Myocyte (in vitro differentiated cells): ENCODE data around the gene ZNF552. TPM values are rescaled to one million over a fixed set of nuclear protein-coding genes. Genes with fewer than 3 reads are reported as not detected.
"Not testable (repeated sequence)": the region's sequence is repeated elsewhere in the genome, so short reads cannot be mapped to it uniquely, and the experiment has no call there.

Source experiments
- DNase-seq: peaks from one replicate; pipeline ENCODE4 v3.0.0-alpha.2; 2012; ENCODE audit warnings: low read depth
- total RNA-seq: library from RNA; depleted of rRNA; stranded (reverse); fragments of >200 nt; gene quantifications from 2 replicates; pipeline ENCODE4 v1.2.3, GENCODE V29; 2014

The ZNF552 gene
- total RNA-seq, 1 donor from 2014 or later: 2.0 TPM

GRCh38 chr19:57819475-57820148, 4.9 kb upstream of the ZNF552 start:
- DNase-seq: peak; percentile 90

DNA sequence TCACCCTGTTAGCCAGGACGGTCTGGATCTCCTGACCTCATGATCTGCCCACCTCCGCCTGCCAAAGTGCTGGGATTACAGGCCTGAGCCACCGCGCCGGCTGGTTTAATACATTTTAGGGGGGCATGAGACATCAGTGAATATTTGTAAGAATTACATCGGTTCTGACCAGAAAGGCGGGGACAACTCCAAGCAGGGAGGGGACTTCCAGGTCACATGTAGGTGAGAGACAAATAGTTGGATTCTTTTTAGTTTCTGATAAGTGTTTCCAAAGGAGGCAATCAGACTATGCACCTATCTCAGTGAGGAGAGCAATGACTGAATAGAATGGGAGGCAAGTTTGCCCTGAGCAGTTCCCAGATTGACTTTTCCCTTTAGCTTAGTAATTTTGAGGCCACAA, 3.7 kb upstream of the ZNF552 start:
- DNase-seq: no peak

DNA sequence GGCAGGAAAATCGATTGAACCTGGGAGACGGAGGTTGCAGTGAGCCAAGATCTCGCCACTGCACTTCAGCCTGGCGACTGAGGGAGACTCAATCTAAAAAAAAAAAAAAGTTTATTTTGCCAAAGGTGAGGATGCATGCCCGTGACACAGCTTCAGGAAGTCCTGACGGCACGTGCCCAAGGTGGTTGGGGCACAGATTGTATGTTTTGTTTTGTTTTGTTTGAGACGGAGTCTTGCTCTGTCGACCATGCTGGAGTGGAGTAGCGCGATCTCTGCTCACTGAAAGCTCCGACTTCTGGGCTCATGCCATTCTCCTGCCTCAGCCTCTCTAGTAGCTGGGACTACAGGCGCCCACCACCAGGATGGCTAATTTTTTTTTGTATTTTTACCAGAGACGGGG, 3.3 kb upstream of the ZNF552 start:
- no peak for DNase-seq

- no peak for DNase-seq
Measured at GRCh38 chr19:57816652-57817051, 1.9 kb upstream of the ZNF552 start.

GRCh38 chr19:57815247-57816075, 748 bp upstream of the ZNF552 start:
- DNase-seq: no peak

DNA sequence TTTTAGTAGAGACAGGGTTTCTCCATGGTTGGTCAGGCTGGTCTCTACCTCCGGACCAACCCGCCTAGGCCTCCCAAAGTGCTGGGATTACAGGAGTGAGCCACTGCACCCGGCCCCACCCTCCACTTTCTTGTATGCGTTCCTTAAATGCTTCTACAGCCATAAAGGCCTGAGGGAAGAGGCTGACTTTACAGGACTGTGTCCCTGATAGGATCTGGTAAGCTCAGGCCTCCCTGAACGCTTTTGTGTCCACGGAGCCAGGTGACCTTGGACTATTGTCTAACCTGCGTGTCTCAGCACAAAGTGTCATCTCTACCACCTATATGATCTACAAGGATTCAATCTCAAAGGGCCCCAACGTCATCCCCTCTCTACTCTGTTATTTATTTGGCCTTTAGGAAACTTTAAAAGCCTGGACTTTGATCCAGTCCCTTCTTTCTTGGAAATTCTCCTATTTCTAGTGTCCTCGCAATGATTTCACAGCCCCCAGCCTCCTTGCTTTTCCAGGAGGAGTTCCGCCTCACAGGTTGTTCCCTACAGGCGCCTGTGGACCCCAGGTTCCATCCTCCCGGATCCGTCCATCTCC, 701 bp downstream of the ZNF552 start:
- no peak for DNase-seq

GRCh38 chr19:57812975-57813820, 1.5 kb downstream of the ZNF552 start:
- peak; percentile 40 for DNase-seq

DNA sequence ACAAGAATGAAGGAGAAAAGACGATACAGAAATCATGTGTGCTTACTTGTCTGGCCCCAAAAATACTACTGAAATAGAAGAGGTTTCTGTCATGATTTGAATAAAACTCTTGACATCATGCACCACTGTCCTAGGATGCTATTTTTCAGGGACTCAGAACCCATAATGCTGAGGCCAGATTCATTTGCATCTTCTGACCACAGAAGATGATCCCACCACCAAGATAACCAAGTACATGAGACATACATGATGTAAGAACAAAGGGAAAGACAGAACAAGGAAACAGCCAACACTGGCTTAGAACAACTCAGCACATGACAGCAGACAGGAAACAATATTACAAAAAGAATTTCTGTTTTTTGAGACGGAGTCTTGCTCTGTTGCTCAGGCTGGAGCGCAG, 2.5 kb downstream of the ZNF552 start:
- no peak for DNase-seq

DNA sequence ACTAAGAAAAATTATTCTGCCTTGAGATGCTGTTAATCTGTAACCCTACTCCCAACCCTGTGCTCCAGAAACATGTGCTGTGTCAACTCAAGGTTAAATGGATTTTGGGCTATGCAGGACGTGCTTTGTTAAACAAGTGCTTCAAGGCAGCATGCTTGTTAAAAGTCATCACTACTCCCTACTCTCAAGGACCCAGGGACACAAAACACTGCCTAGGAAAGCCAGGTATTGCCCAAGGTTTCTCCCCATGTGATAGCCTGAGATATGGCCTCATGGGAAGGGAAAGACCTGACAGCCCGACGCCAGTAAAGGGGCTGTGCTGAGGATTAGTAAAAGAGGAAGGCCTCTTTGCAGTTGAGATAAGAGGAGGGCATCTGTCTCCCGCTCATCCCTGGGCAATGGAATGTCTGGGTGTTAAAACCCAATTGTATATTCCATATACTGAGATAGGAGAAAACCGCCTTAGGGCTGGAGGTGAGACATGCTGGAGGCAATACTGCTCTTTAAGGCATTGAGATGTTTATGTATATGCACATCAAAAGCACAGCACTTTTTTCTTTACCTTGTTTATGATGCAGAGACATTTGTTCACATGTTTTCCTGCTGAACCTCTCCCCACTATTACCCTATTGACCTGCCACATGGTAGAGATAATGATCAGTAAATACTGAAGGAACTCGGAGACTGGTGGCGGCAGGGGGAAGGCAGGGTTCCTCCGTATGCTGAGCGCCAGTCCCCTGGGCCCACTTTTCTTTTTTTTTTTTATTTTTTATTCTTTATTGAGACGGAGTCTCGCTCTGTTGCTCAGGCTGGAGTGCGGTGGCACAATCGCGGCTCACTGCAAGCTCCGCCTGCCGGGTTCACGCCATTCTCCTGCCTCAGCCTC, 4.1 kb downstream of the ZNF552 start:
- not testable (repeated sequence) for DNase-seq

- no peak for DNase-seq
Measured at GRCh38 chr19:57807541-57807940, 7.2 kb downstream of the ZNF552 start.

DNA sequence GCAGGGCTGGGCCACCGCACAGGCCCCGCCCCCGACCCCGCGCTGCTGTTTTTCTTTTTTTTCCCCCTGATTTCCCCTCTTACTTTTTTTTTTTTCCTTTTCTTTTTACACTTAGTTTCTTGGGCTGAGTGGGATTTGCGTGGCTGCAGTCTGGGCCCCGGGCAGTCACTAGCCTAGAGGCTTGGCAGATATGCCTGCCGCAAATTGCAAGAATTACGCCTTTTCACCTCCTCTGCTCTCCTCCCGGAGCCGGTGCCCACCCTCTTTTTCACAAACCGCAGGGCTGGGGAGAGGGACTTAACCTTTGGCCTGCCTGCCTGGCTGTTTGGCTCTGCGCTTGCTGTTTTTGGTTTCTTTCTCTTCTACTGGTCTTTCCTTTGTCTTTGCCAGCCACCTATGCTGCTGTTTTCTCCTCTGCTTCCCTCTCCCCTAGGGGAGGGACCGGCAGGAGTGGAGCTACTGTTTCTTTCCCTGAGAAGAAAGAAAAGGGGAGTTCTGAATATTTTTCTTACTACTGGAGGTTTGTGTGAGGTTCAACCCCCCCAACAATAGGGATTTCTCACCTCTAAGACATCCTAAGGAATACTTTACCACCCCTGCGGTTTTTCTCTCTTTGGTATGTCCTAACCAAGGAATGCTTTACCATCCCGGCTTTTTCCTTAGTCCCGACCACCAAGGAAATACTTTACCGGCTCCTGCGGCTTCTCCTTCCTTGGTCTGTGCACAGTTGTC, 11.0 kb downstream of the ZNF552 start:
- peak; percentile 78 for DNase-seq

DNA sequence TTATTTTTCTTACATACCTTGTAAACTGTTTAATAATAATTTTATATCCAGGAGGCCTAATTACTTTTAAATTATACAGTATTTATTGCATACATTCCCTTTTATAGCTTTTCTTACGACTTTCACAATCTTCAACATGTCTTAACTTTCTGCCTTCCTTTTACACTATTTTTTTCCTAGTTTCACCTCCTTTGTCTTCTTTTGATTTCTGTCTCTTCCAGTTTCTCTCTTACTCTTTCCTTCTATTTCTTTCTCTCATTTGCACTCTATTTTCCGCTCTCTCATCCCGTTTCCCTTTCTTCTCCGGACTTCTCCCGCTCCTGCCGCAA, 11.5 kb downstream of the ZNF552 start:
- no peak for DNase-seq

- DNase-seq: no peak
Measured at GRCh38 chr19:57802269-57802668, 12.4 kb downstream of the ZNF552 start.

DNA sequence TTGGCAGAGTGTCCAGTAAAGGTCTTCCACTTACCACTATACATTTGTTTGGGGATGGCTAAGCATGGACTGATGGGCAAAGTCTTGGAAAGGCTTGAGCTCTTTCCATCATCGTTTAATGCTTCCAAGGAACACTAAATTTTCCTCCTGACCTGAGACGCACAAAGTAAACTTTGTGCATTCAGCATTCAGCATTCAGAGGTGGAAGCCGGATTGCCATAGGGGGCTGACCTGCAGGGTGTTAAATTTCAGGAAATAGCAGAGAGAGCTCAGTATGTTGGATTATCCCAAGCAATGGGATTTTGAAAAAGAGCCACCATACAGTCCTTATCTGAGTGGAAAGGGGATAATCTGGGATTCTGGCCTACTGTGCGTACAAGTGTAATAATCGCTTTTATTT, 14.0 kb downstream of the ZNF552 start:
- no peak for DNase-seq

- not testable (repeated sequence) for DNase-seq
Measured at GRCh38 chr19:57796580-57796979, 18.1 kb downstream of the ZNF552 start.

- DNase-seq: no peak
Measured at GRCh38 chr19:57789288-57789687, 25.4 kb downstream of the ZNF552 start.

GRCh38 chr19:57788114-57788692, 26.5 kb downstream of the ZNF552 start:
- DNase-seq: no peak

DNA sequence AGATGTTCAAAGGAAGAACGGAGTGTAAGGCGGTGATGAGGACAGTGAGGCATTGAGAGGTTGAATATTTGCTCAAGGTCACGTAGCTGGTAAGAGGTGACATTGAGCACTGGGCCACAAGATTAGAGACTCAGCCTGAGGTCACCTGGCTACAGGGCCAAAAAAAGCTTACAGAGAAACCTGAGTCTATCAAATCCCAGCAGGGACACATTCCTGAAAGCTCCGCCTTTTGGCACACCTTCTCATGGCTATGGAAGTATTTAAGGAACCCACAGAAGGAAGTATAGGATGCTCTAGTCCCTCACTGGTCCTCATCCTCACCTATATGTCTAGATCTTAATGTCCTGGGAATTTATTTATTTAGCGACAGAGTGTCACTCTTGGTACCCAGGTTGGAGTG, 27.8 kb downstream of the ZNF552 start:
- no peak for DNase-seq

- no peak for DNase-seq
Measured at GRCh38 chr19:57786286-57786685, 28.4 kb downstream of the ZNF552 start.
